GM18517 (cell line): ENCODE results near the gene MAPT.
"Not testable (repeated sequence)": the region's sequence is repeated elsewhere in the genome, so short reads cannot be mapped to it uniquely, and the experiment has no call there.

Source experiments
- ATAC-seq: cut with Tn5 transposase; IDR thresholded peaks from one replicate; pipeline ENCODE4 v1.9.1; 2021; ENCODE audit warnings: mild to moderate bottlenecking, moderate library complexity; ENCODE audit not compliant: unreplicated experiment

MAPT gene

DNA sequence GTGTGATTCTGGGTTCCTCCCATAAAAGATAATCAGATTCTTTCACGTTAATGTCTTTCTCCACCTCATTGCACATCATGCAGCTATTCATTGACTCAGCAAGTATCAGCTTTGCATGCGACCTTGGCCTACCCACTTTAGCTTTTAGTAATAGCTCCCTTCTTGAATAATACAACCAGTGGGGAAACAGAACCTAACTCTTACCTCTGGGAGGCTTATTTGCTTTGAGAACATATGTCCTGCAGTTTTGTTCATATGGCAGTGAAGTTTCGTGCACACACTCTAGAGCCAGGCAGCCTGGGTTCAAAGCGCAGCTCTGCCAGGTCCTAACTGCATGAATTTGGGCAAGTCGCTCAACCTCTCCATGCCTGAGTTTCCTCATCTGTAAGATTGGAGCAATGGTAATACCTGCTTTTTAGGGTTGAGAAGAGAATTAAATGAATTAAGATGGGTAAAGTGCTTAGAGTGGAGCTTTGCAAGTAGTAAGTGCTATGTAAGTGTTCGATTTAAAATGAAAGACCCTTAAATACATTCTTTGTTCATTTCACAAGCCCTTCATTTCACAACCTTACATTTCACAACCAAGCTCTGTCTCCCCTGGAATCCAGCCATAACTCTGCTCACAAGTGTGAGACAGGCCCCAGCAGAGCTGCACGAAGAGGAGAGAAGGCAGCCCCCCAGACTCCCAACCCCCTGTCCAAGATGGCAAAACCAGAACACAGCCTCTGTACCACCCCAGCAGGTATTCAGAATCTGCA, 29.3 kb downstream of the MAPT start:
- no peak for ATAC-seq

DNA sequence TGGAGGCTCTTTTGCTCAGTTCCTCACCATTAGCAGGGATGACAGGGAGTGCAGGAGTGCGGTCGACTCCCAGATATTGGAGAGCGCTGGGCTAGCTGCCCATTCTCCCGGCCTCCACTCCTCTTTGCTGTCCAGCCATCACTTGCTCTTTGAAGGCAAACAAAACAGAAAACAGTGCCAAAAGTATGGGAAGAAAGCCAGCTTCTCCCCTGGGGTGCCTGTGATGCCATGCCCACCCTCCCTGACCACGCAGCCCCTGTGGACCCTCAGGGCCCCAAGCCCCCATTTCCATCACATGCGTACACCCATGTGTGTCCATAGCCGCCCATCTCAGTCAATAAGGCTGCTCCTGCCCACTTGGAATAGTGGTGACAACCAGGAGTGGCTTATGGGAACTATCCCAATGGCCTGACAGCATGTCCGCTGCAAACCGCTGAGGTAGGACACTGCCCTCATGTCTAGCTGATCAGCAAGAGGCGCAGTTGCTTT, 30.0 kb downstream of the MAPT start:
- no peak for ATAC-seq

GRCh38 chr17:45925311-45925710, 31.0 kb downstream of the MAPT start:
- no peak for ATAC-seq

DNA sequence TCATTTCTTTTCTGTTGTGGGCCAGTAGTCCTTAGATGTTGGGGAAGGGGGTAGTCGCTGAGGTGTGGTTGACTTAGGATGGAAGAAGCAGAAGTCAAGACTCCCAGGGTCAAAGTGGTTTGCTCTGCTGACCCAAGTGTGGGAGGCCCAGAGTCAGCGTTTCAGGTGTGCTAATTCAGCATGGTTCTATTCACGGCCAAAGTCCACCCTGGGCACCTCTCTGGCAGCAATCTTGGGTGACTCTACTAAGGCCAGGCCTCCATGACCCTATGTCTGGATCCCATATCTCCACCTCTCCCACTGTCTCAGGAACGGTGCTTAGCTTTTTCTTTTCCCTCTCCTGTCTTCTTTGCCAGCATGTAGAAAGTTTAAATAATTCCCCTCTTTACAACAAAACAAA, 32.9 kb downstream of the MAPT start:
- no peak for ATAC-seq

DNA sequence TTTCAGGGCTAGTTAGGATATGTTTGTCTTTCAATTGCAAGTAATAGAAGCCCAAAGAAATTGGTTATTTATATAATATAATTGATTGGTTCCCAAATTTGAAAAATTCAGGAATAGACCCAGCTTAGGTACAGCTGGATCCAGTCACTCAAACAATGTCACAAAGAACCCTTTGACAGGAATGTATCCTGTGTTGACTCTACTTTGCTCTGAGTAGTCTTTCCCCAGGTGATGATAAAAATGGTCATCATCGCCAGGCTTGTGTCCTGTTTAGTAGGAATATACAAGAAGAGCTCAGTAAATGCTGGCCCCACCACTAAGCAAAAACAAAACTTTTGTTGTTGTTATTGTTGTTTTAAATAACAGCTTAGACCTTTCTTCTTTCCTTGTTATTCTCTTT, 35.0 kb downstream of the MAPT start:
- no peak for ATAC-seq

DNA sequence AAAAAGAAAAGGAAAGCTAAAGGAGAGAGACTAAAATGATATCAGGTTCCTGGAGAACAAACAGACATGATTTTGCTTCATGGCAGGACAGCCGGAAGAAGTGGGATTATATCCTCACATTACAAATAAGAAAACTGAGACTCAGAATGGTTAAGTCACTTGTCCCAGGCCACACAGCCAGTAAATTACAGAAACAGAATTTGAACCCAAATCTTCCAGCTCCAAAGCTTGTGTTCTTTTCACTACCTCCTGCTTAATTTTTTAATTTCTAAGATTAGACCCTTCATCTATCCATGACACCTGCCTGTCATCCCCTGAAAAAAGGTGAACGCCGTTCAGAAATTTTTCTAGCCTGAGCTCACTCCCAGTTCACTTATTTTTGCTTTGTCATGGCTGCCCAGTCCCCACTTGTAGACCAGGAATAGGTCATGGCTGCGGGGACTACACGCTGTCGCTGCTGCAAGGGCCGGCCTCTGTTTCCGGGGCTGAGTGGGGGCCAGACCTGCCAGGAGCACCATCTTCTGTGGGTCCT, 36.1 kb downstream of the MAPT start:
- ATAC-seq = no peak

DNA sequence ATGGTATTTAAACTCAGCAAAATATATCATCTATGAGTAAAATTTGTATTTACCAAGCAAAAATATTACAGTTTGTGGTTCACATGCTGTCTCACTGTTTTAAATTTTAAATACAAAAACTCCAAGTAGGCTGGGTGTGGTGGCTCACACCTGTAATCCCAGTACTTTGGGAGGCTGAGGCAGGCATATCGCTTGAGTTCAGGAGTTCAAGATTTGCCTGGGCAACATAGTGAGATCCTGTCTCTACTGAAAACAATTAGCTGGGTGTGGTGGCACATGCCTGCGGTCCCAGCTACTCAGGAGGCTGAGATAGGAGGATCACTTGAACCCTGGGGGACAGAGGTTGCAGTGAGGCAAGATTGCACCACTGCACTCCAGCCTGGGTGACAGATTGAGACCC, 37.3 kb downstream of the MAPT start:
- no peak for ATAC-seq

DNA sequence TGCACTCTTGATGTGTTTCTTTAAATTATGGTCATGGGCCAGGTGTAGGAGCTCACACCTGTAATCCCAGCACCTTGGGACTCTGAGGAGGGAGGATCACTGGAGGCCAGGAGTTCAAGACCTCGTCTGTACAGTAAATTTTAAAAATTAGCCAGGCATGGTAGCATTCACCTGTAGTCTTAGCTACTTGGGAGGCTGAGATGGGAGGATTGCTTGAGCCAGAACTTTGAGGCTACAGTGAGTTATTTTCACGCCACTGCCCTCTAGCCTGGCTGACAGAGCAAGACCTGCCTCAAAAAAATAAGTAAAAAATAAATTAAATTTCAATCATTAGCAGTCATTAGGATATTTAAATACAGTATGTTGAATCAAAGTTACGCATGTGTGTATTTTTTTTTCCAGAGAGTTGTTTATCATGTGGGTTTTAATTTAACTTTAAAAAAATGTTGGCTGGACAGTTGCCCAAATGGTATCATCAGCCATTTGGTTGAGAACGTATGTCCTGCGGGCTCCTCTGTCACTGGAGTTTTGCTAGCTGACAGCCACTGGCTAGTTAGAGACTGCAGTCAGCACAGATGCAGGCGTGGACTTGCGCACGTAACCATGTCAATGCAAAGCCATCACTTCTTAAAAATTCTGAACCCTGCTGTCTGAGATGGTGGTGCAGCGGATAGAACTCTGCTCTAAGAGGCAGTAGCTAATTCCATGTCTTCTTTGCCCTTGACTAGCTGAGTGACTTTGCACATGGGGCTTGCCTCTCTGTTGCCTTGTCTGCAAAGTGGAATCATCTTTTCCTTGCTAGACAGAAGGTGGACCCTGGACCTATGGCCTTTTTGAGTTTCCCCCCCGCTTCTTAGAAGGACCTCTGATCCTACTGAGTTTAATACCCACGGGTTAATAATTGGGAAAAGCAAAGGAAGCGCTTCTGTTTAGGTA, 40.0 kb downstream of the MAPT start:
- ATAC-seq = no peak

GRCh38 chr17:45935197-45935709, 40.9 kb downstream of the MAPT start:
- ATAC-seq = no peak

- no peak for ATAC-seq
Measured at GRCh38 chr17:45935710-45936509, 41.6 kb downstream of the MAPT start.

DNA sequence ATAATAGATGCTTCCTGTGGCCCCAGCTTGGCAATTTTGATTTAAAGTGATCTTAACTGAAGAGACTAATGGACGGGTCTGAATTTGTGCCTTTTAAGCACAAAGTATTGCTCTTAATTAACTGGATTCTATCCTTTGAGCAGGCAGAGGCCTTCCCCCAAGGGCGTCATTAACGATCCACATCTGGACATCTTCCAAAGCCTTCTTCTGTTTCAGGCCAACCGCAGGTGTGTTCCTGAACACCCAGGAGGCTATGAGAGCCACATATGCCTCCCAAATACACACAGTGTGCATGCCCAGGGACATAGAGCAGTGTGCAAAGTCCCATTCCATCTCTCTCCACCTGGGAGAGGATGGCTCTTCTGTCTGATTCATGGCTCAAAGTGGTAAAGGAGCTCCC, 42.3 kb downstream of the MAPT start:
- ATAC-seq = no peak

DNA sequence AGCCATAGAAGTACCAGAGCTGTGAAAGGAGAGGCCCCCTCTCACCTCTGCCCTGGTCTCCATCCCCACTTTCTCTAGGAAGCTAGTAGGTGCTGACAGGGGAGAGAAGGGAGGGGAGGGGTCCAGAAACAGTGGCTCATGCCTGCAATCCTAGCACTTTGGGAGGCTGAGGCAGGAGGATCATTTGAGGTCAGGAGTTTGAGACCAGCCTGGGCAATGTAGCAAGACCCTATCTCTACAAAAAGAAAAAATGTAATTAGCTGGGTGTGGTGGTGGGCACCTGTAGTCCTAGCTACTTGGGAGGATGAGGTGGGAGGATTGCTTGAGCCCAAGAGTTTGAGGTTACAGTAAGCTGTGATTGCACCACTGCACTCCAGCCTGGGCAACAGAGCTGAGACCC, 42.8 kb downstream of the MAPT start:
- ATAC-seq = not testable (repeated sequence)

- no peak for ATAC-seq
Measured at GRCh38 chr17:45939395-45939794, 45.0 kb downstream of the MAPT start.

DNA sequence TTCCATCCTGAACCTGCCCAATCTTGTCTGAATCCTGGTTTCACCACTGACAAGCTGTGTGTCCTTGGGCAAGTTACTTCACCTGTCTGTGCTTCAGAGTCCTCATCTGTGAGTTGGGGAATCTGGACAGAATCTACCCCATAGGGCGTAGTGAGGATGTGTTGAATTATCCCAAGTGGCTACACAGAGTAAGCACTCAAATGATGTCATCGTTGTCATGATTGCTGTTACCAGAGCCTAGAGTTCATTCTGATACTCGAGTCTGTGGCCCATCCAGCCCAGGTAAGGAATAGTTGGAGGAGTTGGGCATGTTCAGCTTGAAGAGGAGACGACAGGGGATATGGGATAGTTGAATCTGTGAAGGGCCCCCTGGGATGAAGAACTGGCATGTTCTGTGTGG, 45.9 kb downstream of the MAPT start:
- no peak for ATAC-seq

- ATAC-seq = no peak
Measured at GRCh38 chr17:45940826-45941225, 46.5 kb downstream of the MAPT start.

DNA sequence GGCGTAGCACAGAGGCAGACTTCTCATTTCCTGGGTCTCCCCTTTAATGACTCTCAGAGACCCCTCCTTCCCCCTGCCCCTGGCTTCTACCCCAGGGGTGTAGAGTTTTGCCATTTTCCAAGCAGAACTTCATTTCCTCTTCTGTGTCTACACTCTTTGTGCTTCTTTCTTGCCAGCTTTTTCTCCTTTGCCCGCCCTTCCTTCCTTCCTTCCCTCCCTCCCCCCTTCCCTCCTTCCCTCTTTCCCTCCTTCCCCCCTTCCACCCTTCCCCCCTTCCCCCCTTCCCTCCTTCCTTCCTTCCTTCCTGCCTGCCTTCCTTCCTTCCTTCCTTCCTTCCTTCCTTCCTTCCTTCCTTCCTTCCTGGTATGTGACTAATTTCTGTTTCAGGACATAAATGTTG, 47.0 kb downstream of the MAPT start:
- ATAC-seq = no peak

- no peak for ATAC-seq
Measured at GRCh38 chr17:45942284-45942683, 47.9 kb downstream of the MAPT start.

- ATAC-seq = no peak
Measured at GRCh38 chr17:45946841-45947256, 52.5 kb downstream of the MAPT start.

GRCh38 chr17:45948498-45948880, 54.1 kb downstream of the MAPT start:
- no peak for ATAC-seq

GRCh38 chr17:45948881-45949624, 54.7 kb downstream of the MAPT start:
- ATAC-seq = no peak
